Fibroblast of the aortic adventitia (primary cell): ENCODE measurements around the gene SAMD13. TPM values are rescaled to one million over a fixed set of nuclear protein-coding genes. Genes with fewer than 3 reads are reported as not detected.
A peak's percentile ranks its signal among the peaks of the same experiment; 100 is the strongest.

Experiments
- DNase-seq: peaks from one replicate; pipeline ENCODE4 v3.0.0-alpha.2; 2010; ENCODE audit warnings: low read depth
- H3K4me3 ChIP-seq: 2 replicates; pipeline ENCODE4 v1.5.1; 2011; ENCODE audit warnings: low read depth, mild to moderate bottlenecking, control low read depth, low read length, moderate library complexity
- CTCF ChIP-seq: IDR thresholded peaks from 2 replicates; pipeline ENCODE4 v1.5.1; 2011; ENCODE audit warnings: mild to moderate bottlenecking, low read length, control low read depth, inconsistent platforms; ENCODE audit not compliant: insufficient read depth
- total RNA-seq: library from RNA; depleted of rRNA; stranded (reverse); fragments of >200 nt; gene quantifications from 2 replicates; pipeline ENCODE4 v1.2.3, GENCODE V29; 2012; ENCODE audit warnings: low replicate concordance

SAMD13 gene
- 1.4 and 3.1 TPM in 2 replicates for total RNA-seq

- TF ChIP-seq CTCF: no peak
- H3K4me3 ChIP-seq: peak within 1 kb of the TSS; percentile 5
- DNase-seq: peak; percentile 75
These were observed at the start of gene SAMD13 for GRCh38 chr1:84301004-84301784. Gene SAMD13 (plus strand): TSS chr1:84301708. CDS start chr1:84303235, 1,527 bp downstream.

- H3K4me3 ChIP-seq: no peak overlapping the region
- no peak for TF ChIP-seq CTCF
- peak; percentile 62 for DNase-seq
These were observed 48.5 kb upstream of the SAMD13 start for GRCh38 chr1:84253036-84253435.

- DNase-seq: peak; percentile 82
- TF ChIP-seq CTCF: no peak
- no peak overlapping the region for H3K4me3 ChIP-seq
These were observed 47.6 kb upstream of the SAMD13 start for GRCh38 chr1:84253891-84254290.

- no peak for DNase-seq
- H3K4me3 ChIP-seq: no peak overlapping the region
- no peak for TF ChIP-seq CTCF
These were observed 46.7 kb upstream of the SAMD13 start for GRCh38 chr1:84254703-84255238.

GRCh38 chr1:84255582-84255981 lies 45.9 kb upstream of the SAMD13 start:
- no peak overlapping the region for H3K4me3 ChIP-seq
- no peak for TF ChIP-seq CTCF
- no peak for DNase-seq

- no peak for TF ChIP-seq CTCF
- DNase-seq: no peak
- H3K4me3 ChIP-seq: no peak overlapping the region
These were observed 43.9 kb upstream of the SAMD13 start for GRCh38 chr1:84257617-84258016.
